ENCODE results near the gene TFPI2.

Gene TFPI2

GRCh38 chr7:93910076-93910994 is 19.8 kb upstream of the TFPI2 start:
- no peak for DNase-seq (ENCODE audit: low read depth, low spot score)

DNA sequence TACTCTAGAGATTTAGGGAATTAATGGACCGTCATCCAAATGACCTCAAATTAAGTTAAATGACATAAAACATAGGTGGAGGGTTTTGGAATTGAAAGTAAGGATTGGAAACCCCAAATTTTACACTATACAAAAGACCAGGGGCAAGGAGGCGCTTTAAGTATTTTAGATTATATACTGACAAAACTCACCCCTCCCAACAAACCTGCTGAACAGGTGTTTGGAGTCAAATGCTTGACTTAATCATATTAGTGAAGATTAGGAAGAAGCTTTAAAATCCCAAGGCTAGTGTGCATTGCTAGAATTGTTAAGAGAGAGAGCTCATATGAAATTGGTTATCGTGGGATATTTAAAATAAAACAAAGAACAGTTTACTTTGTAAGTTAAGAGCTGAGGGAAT is 15.7 kb upstream of the TFPI2 start, which contains the start of gene GNGT1:
Gene GNGT1, plus strand, starts transcription at position 301 of the 400 bp plus-strand sequence. CDS start 180 bp downstream, outside the sequence.
- DNase-seq (ENCODE audit: low read depth, low spot score), result no peak

GRCh38 chr7:93902777-93903423 is 12.3 kb upstream of the TFPI2 start:
- DNase-seq (ENCODE audit: low read depth, low spot score), result no peak

DNA sequence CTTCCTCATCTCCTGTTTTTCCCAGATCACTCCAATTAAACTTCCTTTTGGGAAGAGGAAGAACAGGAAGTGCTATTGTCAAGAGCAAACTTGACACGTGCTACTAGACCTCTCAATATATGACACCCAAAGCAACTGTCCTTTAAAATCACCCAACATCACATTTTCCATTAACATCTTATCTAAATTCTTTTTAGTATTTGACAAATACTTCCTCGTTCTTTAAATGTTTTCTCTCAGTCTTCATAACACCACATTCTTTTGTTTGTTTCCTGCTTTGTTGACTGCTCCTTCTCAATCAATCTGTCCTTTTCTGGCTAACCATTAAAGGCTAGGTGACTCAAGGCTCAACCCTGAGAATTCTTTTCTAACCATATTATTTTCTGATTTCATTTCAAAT is 7.1 kb upstream of the TFPI2 start:
- DNase-seq (ENCODE audit: low read depth, low spot score), result no peak

GRCh38 chr7:93895859-93896600 is 5.5 kb upstream of the TFPI2 start:
- DNase-seq (ENCODE audit: low read depth, low spot score), result no peak

DNA sequence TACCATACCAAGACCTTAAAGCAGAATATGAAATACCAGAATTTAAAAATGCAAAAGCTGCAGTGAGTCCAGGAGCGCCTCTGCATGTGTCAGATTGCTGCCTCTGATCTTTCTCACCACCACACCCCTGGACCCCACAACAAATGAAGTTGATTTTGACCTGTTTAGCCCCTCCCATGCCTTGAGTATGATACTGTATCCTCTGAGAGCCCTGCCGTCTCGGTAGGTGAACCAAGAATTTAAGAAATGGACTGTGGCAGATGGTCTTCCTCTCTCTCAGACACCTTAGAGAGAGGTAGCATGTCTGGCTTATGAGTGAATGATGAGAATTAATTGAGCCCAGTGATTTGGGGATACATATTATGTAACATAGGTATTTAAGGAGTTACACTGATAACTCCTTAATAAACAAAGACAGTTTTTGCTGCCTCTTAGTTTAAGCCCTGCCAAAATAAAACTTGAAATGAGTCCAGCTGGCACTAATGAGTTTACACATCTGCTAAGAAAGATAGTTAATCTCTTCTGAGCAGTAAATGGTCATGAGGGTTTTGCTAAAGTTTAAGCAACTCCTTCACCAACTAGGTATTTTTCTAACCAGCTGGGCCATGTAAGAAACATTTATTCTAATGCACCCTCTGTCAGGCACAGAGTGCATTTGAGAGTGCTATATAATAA is 4.5 kb upstream of the TFPI2 start:
- no peak for DNase-seq (ENCODE audit: low read depth, low spot score)

DNA sequence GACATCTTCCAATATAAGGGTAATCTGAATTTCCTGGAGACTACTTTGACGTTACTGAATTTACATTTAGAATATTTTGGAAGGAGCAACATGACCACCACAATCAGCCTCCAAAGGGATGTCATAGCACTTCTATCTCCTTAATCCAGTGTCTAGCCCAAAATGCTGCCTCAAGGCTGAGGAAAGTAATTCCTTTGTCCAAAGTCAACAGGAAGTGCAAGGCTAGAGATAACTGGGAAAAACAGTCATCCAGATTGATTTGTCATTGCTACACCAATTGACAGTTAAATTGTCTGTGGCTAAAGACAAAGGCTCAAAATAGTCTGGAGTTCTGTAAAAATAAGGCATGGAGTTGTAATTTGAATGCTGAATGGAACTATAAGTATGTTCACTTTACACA is 3.9 kb upstream of the TFPI2 start:
- DNase-seq (ENCODE audit: low read depth, low spot score), result no peak

DNA sequence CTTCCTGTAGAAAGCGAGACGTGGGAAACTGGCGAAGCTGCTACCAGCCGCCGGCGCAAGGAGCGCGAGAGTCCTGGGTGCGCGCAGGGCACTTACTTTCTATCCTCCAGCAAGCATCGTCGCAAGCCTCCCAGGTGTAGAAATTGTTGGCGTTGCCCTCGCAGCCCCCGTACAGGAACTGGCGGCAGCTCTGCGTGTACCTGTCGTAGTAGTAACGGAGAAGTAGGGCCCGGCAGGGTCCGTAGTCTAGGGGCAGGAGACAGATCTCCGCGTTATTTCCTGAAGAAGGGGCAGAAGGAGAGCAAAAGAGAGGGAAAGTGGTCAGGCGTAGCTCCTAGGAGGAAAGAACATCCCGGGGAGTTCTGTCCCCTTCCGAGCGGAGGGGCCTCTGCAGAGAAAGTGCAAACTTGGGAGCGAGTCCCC is 501 bp downstream of the TFPI2 start:
- no peak for DNase-seq (ENCODE audit: low read depth, low spot score)

DNA sequence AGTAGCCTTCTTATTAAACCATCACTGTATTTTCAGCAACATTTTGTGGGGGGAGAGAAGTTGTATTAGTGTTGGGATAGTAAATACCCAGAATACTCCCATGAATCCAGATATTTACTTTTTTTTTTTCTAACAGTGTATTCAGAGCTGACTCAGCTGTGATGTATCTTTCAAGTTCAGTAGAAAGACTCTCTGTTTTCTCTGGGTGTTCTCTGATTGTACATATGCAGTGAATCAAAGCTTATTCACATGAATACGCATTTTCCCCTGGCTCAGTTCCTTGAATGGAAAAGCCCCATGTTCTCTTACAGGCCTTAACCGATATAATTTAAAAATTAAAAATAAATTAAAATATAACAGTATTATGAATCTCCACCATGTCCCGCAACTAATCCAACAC is 1.3 kb downstream of the TFPI2 start:
- no peak for DNase-seq (ENCODE audit: low read depth, low spot score)

DNA sequence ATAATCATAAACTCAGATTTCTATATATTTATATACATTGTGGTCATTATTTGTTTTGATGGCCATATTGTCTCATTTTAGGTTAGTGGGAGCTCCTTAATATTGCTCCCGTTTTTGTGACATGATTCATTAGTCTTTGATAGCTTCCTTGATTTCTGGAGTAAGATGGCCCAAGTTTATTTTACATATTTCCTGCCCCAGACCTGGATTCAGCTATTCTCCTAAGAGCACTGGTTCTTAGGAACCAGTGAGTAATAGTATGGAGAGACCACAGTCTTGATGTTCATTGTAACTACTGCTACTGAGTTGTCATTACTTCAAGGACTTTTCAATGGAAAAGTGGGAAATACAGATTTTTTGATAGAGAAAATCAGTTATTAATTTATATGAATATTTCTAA is 6.0 kb downstream of the TFPI2 start:
- no peak for DNase-seq (ENCODE audit: low read depth, low spot score)

DNA sequence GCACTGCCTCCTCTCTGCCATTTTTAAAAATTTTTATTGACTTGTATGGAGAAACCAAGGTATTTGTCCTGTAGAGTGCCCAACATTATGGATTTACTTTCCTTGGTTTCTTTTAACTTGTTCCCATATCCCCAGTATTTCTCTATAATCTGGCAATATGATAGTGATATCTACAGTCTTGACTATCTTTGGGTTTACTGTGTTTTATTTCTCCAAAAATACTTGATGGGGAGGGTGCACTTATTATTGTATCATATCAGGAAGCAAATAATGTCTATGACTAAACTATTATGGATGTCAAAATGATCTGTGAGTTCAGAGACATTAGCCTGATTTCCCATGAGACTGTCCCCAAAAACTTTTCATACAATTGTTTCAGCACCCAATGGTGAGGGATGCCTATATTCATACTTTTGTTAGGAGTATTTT is 6.6 kb downstream of the TFPI2 start:
- DNase-seq (ENCODE audit: low read depth, low spot score), result no peak

DNA sequence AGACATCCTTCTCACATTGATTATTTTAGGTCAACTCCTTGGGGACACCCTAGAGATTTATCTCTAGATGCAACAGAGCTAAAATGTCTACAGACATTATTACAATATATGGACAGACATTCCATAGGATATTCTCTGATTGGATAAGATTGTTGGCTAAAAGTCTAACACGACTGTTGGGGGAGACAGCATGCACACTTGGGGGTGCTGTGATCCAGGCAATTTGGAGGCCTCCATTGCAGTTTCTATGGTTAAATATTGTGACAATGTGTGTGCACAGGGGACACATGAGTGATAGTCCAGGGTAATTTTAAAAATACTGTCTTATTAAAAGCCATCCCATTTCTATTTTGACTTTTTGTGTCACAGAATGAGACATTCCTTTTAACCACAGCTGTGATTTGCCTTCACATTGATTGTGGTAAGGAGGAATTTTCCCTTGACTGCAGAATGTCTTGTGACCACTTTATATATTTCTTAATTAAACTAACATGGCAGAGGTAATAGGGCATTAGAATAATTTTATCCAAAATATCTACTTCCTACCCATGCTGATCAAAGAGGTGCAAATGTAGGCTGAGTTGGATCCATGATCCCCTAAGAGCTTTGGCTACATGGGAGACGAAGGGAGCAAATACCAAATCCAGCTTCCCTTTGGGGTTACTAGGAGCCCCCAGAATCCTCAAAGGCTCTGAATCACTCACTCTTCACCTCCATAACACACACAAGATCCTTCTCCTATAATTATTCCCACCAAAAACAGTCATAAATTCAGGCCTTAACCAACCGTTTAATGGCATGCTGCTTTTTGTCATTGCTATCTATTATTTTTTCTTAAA is 7.3 kb downstream of the TFPI2 start:
- no peak for DNase-seq (ENCODE audit: low read depth, low spot score)

- DNase-seq (ENCODE audit: low read depth, low spot score), result no peak
Measured at GRCh38 chr7:93882468-93882867, 8.1 kb downstream of the TFPI2 start.

GRCh38 chr7:93879356-93879755 is 11.2 kb downstream of the TFPI2 start:
- no peak for DNase-seq (ENCODE audit: low read depth, low spot score)

GRCh38 chr7:93877742-93878141 is 12.8 kb downstream of the TFPI2 start:
- no peak for DNase-seq (ENCODE audit: low read depth, low spot score)

DNA sequence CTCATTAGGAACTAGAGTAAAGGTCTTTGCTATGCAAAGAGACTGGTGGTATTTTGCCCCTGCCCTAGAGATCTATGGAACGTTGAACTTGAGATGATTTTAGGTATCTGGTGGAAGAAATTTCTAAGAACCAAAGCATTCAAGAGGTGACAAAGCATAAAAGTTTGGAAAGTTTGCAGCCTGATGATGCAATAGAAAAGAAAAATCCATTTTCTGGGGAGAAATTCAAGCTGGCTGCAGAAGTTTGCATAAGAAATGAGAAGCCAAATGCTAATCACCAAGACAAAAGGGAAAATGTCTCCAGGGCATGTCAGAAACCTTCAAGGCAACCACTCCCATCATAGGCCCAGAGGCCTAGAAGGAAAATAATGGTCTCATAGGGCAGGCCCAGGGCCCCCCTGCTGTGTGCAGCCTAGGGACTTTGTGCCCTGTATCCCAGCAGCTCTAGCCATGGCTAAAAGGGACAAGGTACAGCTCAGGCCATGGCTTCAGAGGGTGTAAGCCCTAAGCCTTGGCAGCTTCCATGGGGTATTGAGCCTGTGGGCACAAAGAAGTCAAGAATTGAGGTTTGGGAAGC is 16.5 kb downstream of the TFPI2 start:
- DNase-seq (ENCODE audit: low read depth, low spot score), result no peak

- DNase-seq (ENCODE audit: low read depth, low spot score), result no peak
Measured at GRCh38 chr7:93866886-93867285, 23.7 kb downstream of the TFPI2 start.

- DNase-seq (ENCODE audit: low read depth, low spot score), result no peak
Measured at GRCh38 chr7:93862651-93863050, 27.9 kb downstream of the TFPI2 start.

DNA sequence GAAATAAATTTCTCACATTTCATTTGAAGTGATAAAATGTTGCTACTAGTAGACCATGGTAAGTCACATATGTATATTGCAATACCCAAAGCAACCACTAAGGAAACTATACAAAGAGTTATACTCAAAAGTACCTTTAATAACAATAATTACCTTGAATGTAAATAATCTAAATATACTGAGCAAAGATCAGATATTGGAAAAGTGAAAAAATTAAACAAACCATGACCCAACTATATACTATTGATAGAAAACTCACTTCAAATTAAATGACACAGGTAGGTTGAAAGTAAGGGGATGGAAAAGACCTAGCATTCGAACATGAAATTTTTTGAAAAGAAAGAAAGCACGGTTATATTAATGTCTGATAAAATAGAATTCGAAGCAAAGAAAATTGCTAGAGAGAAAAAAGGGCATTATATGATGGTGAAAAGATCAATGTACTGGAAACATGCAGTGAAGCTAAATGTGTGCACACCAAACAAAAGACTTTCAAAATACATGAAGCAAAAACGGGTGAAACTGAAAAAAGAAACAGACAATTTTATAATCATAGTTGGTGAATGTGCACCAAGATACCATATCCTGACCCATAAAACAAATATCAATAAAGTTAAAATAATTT is 29.1 kb downstream of the TFPI2 start:
- no peak for DNase-seq (ENCODE audit: low read depth, low spot score)

GRCh38 chr7:93860261-93860660 is 30.3 kb downstream of the TFPI2 start:
- no peak for DNase-seq (ENCODE audit: low read depth, low spot score)
